ENCODE results near the gene AR. TPM values are rescaled to one million over a fixed set of nuclear protein-coding genes. Genes with fewer than 3 reads are reported as not detected.

Gene AR
- total and polyA plus RNA-seq, 8 donors = 0.34 to 2.9 (median 1.1) TPM

DNA sequence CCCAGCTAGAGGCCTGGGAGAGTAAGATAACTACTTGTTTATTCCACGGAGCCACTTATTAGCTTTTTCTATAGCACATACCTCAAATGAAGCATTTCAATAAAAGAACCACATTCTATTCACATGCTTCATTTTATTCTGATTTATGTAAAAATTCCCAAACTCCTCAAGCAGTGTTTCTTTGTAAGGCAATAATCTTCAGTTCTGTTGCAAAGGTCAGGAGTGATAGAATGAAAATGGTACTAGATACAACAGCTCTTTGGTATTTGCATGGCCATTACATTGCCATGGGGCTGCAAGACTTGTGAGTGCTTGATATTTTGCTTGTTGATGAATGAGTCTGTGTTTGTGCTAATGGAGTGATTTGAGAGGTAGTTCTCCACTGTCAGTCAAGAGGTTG lies 39.4 kb downstream of the AR start:
- no peak for DNase-seq
- Histone ChIP-seq H3K27me3 (peaks cover 0 to 9% (median 3%) of the 10 kb centered on the region in 4 donors), H3K4me3 (no peak overlapping the region), H3K36me3 (no peaks in the 10 kb centered on the region), H3K27ac (no peak overlapping the region), H3K4me1 (no peaks in the 10 kb centered on the region), H3K9me3 (no peaks in the 10 kb centered on the region)
- 50 to 51% methylated on average over 1 of the region's 1 CpG for WGBS, 2 donors
- TF ChIP-seq, protein P1, sequence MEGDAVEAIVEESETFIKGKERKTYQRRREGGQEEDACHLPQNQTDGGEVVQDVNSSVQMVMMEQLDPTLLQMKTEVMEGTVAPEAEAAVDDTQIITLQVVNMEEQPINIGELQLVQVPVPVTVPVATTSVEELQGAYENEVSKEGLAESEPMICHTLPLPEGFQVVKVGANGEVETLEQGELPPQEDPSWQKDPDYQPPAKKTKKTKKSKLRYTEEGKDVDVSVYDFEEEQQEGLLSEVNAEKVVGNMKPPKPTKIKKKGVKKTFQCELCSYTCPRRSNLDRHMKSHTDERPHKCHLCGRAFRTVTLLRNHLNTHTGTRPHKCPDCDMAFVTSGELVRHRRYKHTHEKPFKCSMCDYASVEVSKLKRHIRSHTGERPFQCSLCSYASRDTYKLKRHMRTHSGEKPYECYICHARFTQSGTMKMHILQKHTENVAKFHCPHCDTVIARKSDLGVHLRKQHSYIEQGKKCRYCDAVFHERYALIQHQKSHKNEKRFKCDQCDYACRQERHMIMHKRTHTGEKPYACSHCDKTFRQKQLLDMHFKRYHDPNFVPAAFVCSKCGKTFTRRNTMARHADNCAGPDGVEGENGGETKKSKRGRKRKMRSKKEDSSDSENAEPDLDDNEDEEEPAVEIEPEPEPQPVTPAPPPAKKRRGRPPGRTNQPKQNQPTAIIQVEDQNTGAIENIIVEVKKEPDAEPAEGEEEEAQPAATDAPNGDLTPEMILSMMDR (IDR thresholded peaks at IDR 0.05) = no peak
- ATAC-seq = no peak
- no peak for FAIRE-seq
- intact Hi-C loops (cut with DNase I) = no loop called here

DNA sequence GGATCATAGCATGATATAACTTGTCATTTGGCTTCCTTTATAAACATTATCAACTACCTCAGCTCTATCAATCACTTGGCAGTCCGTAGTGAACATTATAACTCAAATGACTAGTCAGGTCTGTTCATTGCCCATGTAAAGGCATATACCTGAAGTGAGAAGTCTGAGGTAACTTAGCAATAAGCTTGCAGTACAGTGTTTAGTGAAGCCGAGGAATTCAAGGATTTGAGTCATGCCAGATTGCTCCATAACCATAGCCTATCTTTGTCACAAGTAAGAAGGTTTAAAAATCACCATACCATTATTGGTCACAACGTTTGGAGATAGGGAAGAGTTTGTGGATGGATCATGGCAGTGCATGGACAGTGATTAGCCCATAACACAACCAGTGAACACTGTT lies 41.6 kb downstream of the AR start:
- H3K4me1 ChIP-seq = no peaks in the 10 kb centered on the region
- peaks cover 0 to 9% (median 0%) of the 10 kb centered on the region in 4 donors for H3K27me3 ChIP-seq
- ATAC-seq = no peak
- no peak for DNase-seq
- H3K4me3 ChIP-seq = no peak overlapping the region
- no peak for FAIRE-seq
- H3K36me3 ChIP-seq = no peaks in the 10 kb centered on the region
- WGBS, 2 donors = 29 to 41% methylated on average over 3 of the region's 3 CpGs
- H3K27ac ChIP-seq = no peak overlapping the region
- intact Hi-C loops (cut with DNase I) = no loop called here
- TF ChIP-seq, protein P1 (IDR thresholded peaks at IDR 0.05) = no peak
- no peaks in the 10 kb centered on the region for H3K9me3 ChIP-seq

DNA sequence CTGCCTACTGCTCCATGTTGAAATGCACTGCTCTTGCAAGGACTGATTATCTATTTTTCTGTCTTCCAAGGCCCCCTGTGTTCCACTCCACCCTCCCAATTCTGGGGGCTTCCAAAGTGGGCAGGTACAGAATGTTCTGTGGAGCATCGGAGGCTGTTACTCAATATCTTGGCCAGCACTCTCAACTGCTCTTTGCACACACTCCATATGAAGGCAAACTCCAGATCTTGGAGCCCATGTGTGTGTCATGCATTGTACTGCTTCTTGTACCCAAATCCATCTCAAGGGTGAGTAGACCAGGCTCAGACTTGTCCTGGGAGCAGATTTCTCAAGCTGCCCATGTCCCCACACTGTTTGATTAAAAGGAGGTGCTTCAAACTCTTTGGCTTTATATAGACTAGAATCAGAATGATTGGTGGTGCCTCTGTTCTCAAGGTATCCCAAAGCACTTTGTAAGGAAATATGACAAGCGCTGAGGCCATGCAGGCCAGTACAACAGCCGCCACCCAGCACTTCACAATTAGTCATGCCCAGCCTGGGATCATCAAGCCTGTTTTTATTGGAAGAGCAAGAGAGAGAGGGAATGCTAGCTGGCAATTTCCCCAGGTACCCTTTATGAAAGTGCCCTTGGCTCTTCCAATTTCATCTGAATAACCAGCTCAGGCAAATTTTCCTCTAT lies 44.3 kb downstream of the AR start:
- TF ChIP-seq, protein P1 (IDR thresholded peaks at IDR 0.05) = no peak
- no peak overlapping the region for H3K27ac ChIP-seq
- DNase-seq = no peak
- H3K4me3 ChIP-seq = no peak overlapping the region
- WGBS, 2 donors = 78 to 86% methylated on average over 3 of the region's 3 CpGs
- H3K4me1 ChIP-seq = no peaks in the 10 kb centered on the region
- H3K36me3 ChIP-seq = no peaks in the 10 kb centered on the region
- H3K27me3 ChIP-seq = peaks cover 0 to 9% (median 0%) of the 10 kb centered on the region in 4 donors
- H3K9me3 ChIP-seq = no peaks in the 10 kb centered on the region
- no peak for FAIRE-seq
- intact Hi-C loops (cut with DNase I) = no loop called here
- ATAC-seq = no peak

DNA sequence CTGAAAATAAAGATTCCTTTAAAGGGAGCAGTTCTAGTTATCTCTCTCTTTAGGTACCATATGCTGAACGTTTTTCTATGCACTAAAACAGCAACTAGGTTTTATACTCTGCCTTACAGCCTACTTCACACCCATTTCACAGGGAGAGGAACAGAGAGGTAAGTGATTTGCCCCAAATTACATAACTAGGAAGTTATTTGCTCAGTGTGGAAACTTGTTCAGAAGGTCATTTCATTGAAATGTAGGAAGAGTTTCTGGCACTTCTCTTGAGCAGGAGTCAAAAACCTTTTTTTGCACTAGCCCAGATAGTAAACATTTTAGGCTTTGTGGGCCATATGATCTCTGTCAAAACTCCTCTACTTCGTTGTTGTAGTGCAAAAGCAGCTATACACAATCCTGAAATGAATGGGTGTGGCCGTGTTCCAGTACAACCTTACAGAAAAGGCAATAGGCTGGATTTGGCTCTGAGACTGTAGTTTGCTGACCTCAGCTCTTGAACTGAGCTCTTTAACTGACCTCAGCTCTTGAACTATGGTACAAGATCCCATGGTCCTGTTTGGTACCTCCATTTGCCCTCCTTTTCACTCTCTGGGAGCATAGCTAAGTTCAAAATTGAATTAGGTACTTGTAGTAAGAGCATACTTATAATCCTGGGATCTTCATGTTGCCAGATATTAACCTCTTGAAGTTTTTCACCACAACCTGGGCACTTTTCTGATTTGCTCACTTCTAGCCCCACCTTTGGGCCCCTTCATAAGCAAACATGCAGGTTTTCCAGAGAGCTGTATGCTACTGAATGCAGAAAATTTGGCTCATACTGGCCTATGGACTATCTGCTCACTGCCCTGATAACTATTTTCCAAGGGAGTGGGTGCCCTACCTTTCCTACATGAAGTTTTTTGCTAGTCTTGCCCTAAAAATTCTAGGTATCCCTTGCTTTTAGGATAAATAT lies 53.3 kb downstream of the AR start:
- no peak for FAIRE-seq
- intact Hi-C loops (cut with DNase I) = no loop called here
- Histone ChIP-seq H3K27ac (no peak overlapping the region), H3K9me3 (no peaks in the 10 kb centered on the region), H3K27me3 (no peaks in the 10 kb centered on the region), H3K4me1 (no peaks in the 10 kb centered on the region), H3K36me3 (no peaks in the 10 kb centered on the region), H3K4me3 (no peak overlapping the region)
- no peak for DNase-seq
- TF ChIP-seq, protein P1 (IDR thresholded peaks at IDR 0.05) = no peak
- no peak for ATAC-seq
- WGBS, 2 donors = 24 to 33% methylated on average over 3 of the region's 3 CpGs
